Endothelial cell of umbilical vein (primary cell): ENCODE data around the gene MLYCD. TPM values are rescaled to one million over a fixed set of nuclear protein-coding genes. Genes with fewer than 3 reads are reported as not detected.

Experiments
- BruUV-seq: library from RNA; stranded (reverse); fragments of 400-500 nt; replicated peaks from 2 replicates; lab custom pipeline; 2021; lab: Mats Ljungman, UMichigan
- CTCF ChIA-PET: fragments of 300-600, 350-600 bp; sonication (Branson Sonifier 250); formaldehyde crosslinking; loops from one replicate; lab custom pipeline; 2021; ENCODE audit warnings: antibody characterized with exemption, inconsistent platforms; lab: Charles Lee
- POLR2A ChIA-PET: fragments of 300-600, 350-600 bp; sonication (Branson Sonifier 250); formaldehyde crosslinking; loops from one replicate; lab custom pipeline; 2021; ENCODE audit warnings: antibody characterized with exemption, inconsistent platforms; lab: Charles Lee
- DNase-seq: peaks from one replicate; pipeline ENCODE4 v3.0.0-alpha.2; 2011; ENCODE audit warnings: low read depth, low spot score
- FAIRE-seq: peaks from 2 replicates; lab custom pipeline; 2011; peaks lifted over from hg19 to GRCh38; lab: Jason Lieb, UNC
- H2AFZ ChIP-seq: 2 replicates; pipeline ENCODE4 v1.6.0; 2012; ENCODE audit warnings: low read depth, low read length, control low read depth, inconsistent platforms
- H3K27ac ChIP-seq: 2 replicates; pipeline ENCODE4 v1.5.1; 2011; ENCODE audit warnings: low read depth, mild to moderate bottlenecking, control low read depth, low read length, moderate library complexity; ENCODE audit not compliant: insufficient read depth
- H3K27me3 ChIP-seq, 2 experiments: 2 replicates each; pipeline versions ENCODE4 v1.6.0 to v1.6.1; 2011; ENCODE audit warnings: low read length in 2 of 2, mixed read lengths in 1 of 2; ENCODE audit not compliant: control insufficient read depth in 2 of 2, insufficient read depth in 2 of 2
- H3K36me3 ChIP-seq, 2 experiments: 2 replicates in 1 of 2; 3 replicates in 1 of 2; pipeline ENCODE4 v1.5.1; 2011; ENCODE audit warnings: low read length in 2 of 2, mild to moderate bottlenecking in 1 of 2, moderate library complexity in 1 of 2; ENCODE audit not compliant: control insufficient read depth in 2 of 2, insufficient read depth in 2 of 2; ENCODE audit errors: extremely low read depth in 1 of 2
- H3K4me1 ChIP-seq: 3 replicates; pipeline ENCODE4 v1.5.1; 2011; ENCODE audit warnings: mild to moderate bottlenecking, low read length; ENCODE audit not compliant: control insufficient read depth, insufficient read depth; ENCODE audit errors: extremely low read depth
- H3K4me2 ChIP-seq: 2 replicates; pipeline ENCODE4 v1.6.1; 2011; ENCODE audit warnings: low read length, control low read depth, mixed read lengths; ENCODE audit not compliant: insufficient read depth
- H3K4me3 ChIP-seq, 3 experiments: fragments of 200-600 bp in 1 of 3; sonication (generic), shearing (Covaris generic) in 1 of 3; replicated peaks in 1 of 3; 2 replicates each; pipeline ENCODE4 v1.5.1; 2011 to 2016; ENCODE audit warnings: control low read depth in 3 of 3, low read length in 3 of 3, mild to moderate bottlenecking in 2 of 3, inconsistent platforms in 1 of 3, low read depth in 1 of 3, moderate library complexity in 1 of 3; ENCODE audit not compliant: insufficient read depth in 1 of 3
- H3K79me2 ChIP-seq: 2 replicates; pipeline ENCODE4 v1.6.0; 2012; ENCODE audit warnings: low read length, inconsistent platforms; ENCODE audit not compliant: control insufficient read depth, insufficient read depth
- H3K9ac ChIP-seq: replicated peaks from 2 replicates; pipeline ENCODE3; 2011; ENCODE audit warnings: low read length, control low read depth; ENCODE audit not compliant: insufficient read depth; ENCODE audit errors: extremely low read depth
- H3K9me1 ChIP-seq: replicated peaks from 3 replicates; pipeline ENCODE4 v1.6.0; 2011; ENCODE audit warnings: mild to moderate bottlenecking, low read length; ENCODE audit not compliant: control insufficient read depth, insufficient read depth; ENCODE audit errors: extremely low read depth
- H3K9me3 ChIP-seq: replicated peaks from 2 replicates; pipeline ENCODE4 v1.5.1; 2012; ENCODE audit warnings: low read length, inconsistent platforms; ENCODE audit not compliant: control insufficient read depth, insufficient read depth
- H4K20me1 ChIP-seq: replicated peaks from 2 replicates; pipeline ENCODE3; 2011; ENCODE audit warnings: mild to moderate bottlenecking, low read length; ENCODE audit not compliant: control insufficient read depth, insufficient read depth; ENCODE audit errors: extremely low read depth
- CTCF ChIP-seq, 2 donors: IDR thresholded peaks; 1 replicate in 1 of 2; 2 replicates in 1 of 2; pipeline ENCODE4 v1.5.1; 2011; ENCODE audit warnings: low read length in 2 of 2, mild to moderate bottlenecking in 2 of 2, moderate library complexity in 2 of 2, control low read depth in 1 of 2, inconsistent platforms in 1 of 2, low read depth in 1 of 2; ENCODE audit not compliant: insufficient read depth in 1 of 2; ENCODE audit errors: extremely low read depth in 1 of 2
- EZH2 ChIP-seq: IDR thresholded peaks from 2 replicates; pipeline ENCODE4 v1.6.1; 2012; ENCODE audit warnings: borderline replicate concordance, low read depth, mild to moderate bottlenecking, moderate library complexity, low read length, inconsistent platforms; ENCODE audit not compliant: severe bottlenecking
- FOS ChIP-seq: IDR thresholded peaks from 2 replicates; pipeline ENCODE4 v1.6.1; 2011; ENCODE audit warnings: mild to moderate bottlenecking, low read length, moderate library complexity, borderline replicate concordance; ENCODE audit not compliant: insufficient read depth
- GATA2 ChIP-seq: IDR thresholded peaks from 2 replicates; pipeline ENCODE4 v1.7.0; 2011; ENCODE audit warnings: low read depth, mild to moderate bottlenecking, moderate library complexity, mixed read lengths, low read length; ENCODE audit not compliant: insufficient read length, insufficient read depth
- JUN ChIP-seq: IDR thresholded peaks from 2 replicates; pipeline ENCODE4 v1.6.1; 2011; ENCODE audit warnings: borderline replicate concordance, low read depth; ENCODE audit not compliant: insufficient read length, insufficient read depth
- MAX ChIP-seq: IDR thresholded peaks from 2 replicates; pipeline ENCODE4 v1.6.1; 2011; ENCODE audit not compliant: insufficient read depth, insufficient read length
- MYC ChIP-seq: IDR thresholded peaks from one replicate; pipeline ENCODE4 v1.6.1; 2011; ENCODE audit warnings: mild to moderate bottlenecking, low read depth, low read length
- POLR2A ChIP-seq: IDR thresholded peaks from 2 replicates; pipeline ENCODE4 v1.6.1; 2012; ENCODE audit warnings: low read depth, mild to moderate bottlenecking, control low read depth, low read length
- POLR2AphosphoS5 ChIP-seq: IDR thresholded peaks from 2 replicates; pipeline ENCODE4 v1.6.1; 2012; ENCODE audit warnings: low read depth, mild to moderate bottlenecking, control low read depth, low read length, moderate library complexity; ENCODE audit not compliant: insufficient read depth
- dilution Hi-C: fragments of 300-500 bp; cut with MboI; formaldehyde crosslinking; loops from one replicate; pipeline ENCODE4 v1.15.0; 2019; ENCODE audit warnings: low sequenced_read_pairs; ENCODE audit not compliant: extremely low pct_ligation_motif_present
- intact Hi-C: fragments of 100-400 bp; cut with micrococcal nuclease; formaldehyde crosslinking; loops from one replicate; pipeline ENCODE4 v1.10.0; 2022
- polyA plus RNA-seq, 4 experiments: library from polyadenylated mRNA; depleted of rRNA in 3 of 4; stranded (reverse) in 3 of 4; unstranded in 1 of 4; fragments of >200 nt; gene quantifications; 2 replicates each; pipeline versions ENCODE4 v1.2.1 to v1.2.3, GENCODE V29; 2011 to 2012; ENCODE audit warnings: missing spikeins in 1 of 4
- total RNA-seq: library from RNA; stranded (reverse); gene quantifications from 2 replicates; pipeline ENCODE4 v1.2.3, GENCODE V29; 2021

Gene MLYCD
- total and polyA plus RNA-seq, 2 donors (not counting 3 experiments of a cell fraction or from before 2014, with no cell fraction given), result 2.0 to 3.4 TPM

GRCh38 chr16:83849421-83849820 is 49.5 kb upstream of the MLYCD start:
- Histone ChIP-seq H2AFZ (no peak overlapping the region), H3K27ac (no peak overlapping the region), H3K27me3 (peaks cover 1 to 3% of the 10 kb centered on the region in 2 experiments), H3K4me3 (no peak overlapping the region), H4K20me1 (no peaks in the 10 kb centered on the region), H3K9me3 (no peaks in the 10 kb centered on the region), H3K9me1 (no peaks in the 10 kb centered on the region), H3K9ac (no peak overlapping the region), H3K4me1 (peaks cover 6% of the 10 kb centered on the region), H3K4me2 (no peak overlapping the region), H3K79me2 (no peaks in the 10 kb centered on the region), H3K36me3 (no peaks in the 10 kb centered on the region)
- no peak for TF ChIP-seq CTCF (IDR thresholded peaks at IDR 0.05; ENCODE audit: extremely low read depth in 1 of 2, insufficient read depth in 1 of 2, low read depth in 1 of 2, low read length in 2 of 2)
- TF ChIP-seq GATA2, result no peak
- no peak for TF ChIP-seq JUN
- no peak for TF ChIP-seq MAX
- TF ChIP-seq POLR2AphosphoS5, result no peak
- no peak for TF ChIP-seq POLR2A
- TF ChIP-seq FOS, result no peak
- TF ChIP-seq MYC, result no peak
- TF ChIP-seq EZH2, result no peak
- FAIRE-seq (no peak), DNase-seq (no peak)
- intact Hi-C loops (no loop called here), dilution Hi-C loops (no loop called here)
- no TSS peak for BruUV-seq
- ChIA-PET CTCF (interaction anchor here (1.0 to 1.3 kb wide), 2 partner anchors 13 to 22 kb away, joined by 3 to 5 read pairs; no protein-coding TSS in a partner anchor), POLR2A (no interaction called here)
